GM12878 (cell line): ENCODE measurements around the gene CBARP. TPM values are rescaled to one million over a fixed set of nuclear protein-coding genes. Genes with fewer than 3 reads are reported as not detected.

ENCODE experiments used
- ATF7 ChIP-seq: fragments of 450-650 bp; IDR thresholded peaks from 2 replicates; pipeline ENCODE4 v1.6.1; 2016; ENCODE audit warnings: low read depth, mild to moderate bottlenecking
- CHD1 ChIP-seq: IDR thresholded peaks from 2 replicates; pipeline ENCODE4 v1.6.1; 2012; ENCODE audit warnings: low read depth, low read length, improper control_type of control experiment
- CREM ChIP-seq: IDR thresholded peaks from 2 replicates; pipeline ENCODE4 v1.6.1; 2014; ENCODE audit warnings: antibody characterized with exemption, low read depth
- CUX1 ChIP-seq: IDR thresholded peaks from 2 replicates; pipeline ENCODE4 v1.6.1; 2012; ENCODE audit warnings: improper control_type of control experiment, low read depth, low read length; ENCODE audit not compliant: insufficient replicate concordance
- GATAD2B ChIP-seq: fragments of 450-650 bp; conservative IDR thresholded peaks from 2 replicates; pipeline ENCODE4 v1.6.1; 2017; ENCODE audit warnings: low read depth, mild to moderate bottlenecking, moderate library complexity
- HDAC6 ChIP-seq: fragments of 200-600 bp; sonication (generic); IDR thresholded peaks from one replicate; pipeline ENCODE4 v1.8.0; 2017; ENCODE audit warnings: antibody characterized with exemption; ENCODE audit not compliant: unreplicated experiment
- IKZF1 ChIP-seq: fragments of 450-650 bp; conservative IDR thresholded peaks from 2 replicates; pipeline ENCODE4 v1.6.1; 2017; ENCODE audit warnings: antibody characterized with exemption, mild to moderate bottlenecking
- IRF4 ChIP-seq: IDR thresholded peaks from 2 replicates; pipeline ENCODE4 v1.6.1; 2011; ENCODE audit warnings: low read depth, low read length
- IRF5 ChIP-seq: fragments of 450-650 bp; IDR thresholded peaks from 2 replicates; pipeline ENCODE4 v1.6.1; 2017; ENCODE audit warnings: borderline replicate concordance
- MEF2A ChIP-seq: IDR thresholded peaks from 2 replicates; pipeline ENCODE4 v1.6.1; 2011; ENCODE audit warnings: low read depth, mild to moderate bottlenecking, low read length, moderate library complexity; ENCODE audit not compliant: insufficient read depth
- MTA3 ChIP-seq: IDR thresholded peaks from 2 replicates; pipeline ENCODE4 v1.6.1; 2012; ENCODE audit warnings: low read length, inconsistent platforms, borderline replicate concordance
- MYC ChIP-seq: IDR thresholded peaks from 2 replicates; pipeline ENCODE4 v1.6.1; 2011; ENCODE audit warnings: mild to moderate bottlenecking, low read length, moderate library complexity, inconsistent platforms; ENCODE audit not compliant: insufficient read depth, insufficient replicate concordance, insufficient read length, severe bottlenecking
- NFXL1 ChIP-seq: fragments of 450-650 bp; IDR thresholded peaks from 2 replicates; pipeline ENCODE4 v1.6.1; 2017; ENCODE audit warnings: antibody characterized with exemption, mild to moderate bottlenecking, borderline replicate concordance
- NR2C1 ChIP-seq: fragments of 450-650 bp; IDR thresholded peaks from 2 replicates; pipeline ENCODE4 v1.6.1; 2017; ENCODE audit warnings: antibody characterized with exemption, mild to moderate bottlenecking, moderate library complexity
- PML ChIP-seq: IDR thresholded peaks from 2 replicates; pipeline ENCODE4 v1.6.1; 2012; ENCODE audit warnings: low read length, inconsistent platforms
- SIN3A ChIP-seq: IDR thresholded peaks from 2 replicates; pipeline ENCODE4 v1.6.1; 2012; ENCODE audit warnings: low read depth, low read length, improper control_type of control experiment
- SIX5 ChIP-seq: IDR thresholded peaks from 2 replicates; pipeline ENCODE4 v1.6.1; 2011; ENCODE audit warnings: mild to moderate bottlenecking, low read depth, low read length, moderate library complexity; ENCODE audit not compliant: severe bottlenecking
- SMARCA5 ChIP-seq: fragments of 450-650 bp; IDR thresholded peaks from 2 replicates; pipeline ENCODE4 v1.6.1; 2017; ENCODE audit warnings: mild to moderate bottlenecking
- SMC3 ChIP-seq: IDR thresholded peaks from 2 replicates; pipeline ENCODE4 v1.6.1; 2011; ENCODE audit warnings: low read length, improper control_type of control experiment, borderline replicate concordance
- SUPT20H ChIP-seq: IDR thresholded peaks from 2 replicates; pipeline ENCODE4 v1.6.1; 2011; ENCODE audit warnings: low read depth, mild to moderate bottlenecking, low read length, moderate library complexity, borderline replicate concordance; ENCODE audit not compliant: control insufficient read depth
- TBL1XR1 ChIP-seq: IDR thresholded peaks from 2 replicates; pipeline ENCODE4 v1.6.1; 2012; ENCODE audit warnings: low read depth, low read length, improper control_type of control experiment
- YY1 ChIP-seq: IDR thresholded peaks from 2 replicates; pipeline ENCODE4 v1.6.1; 2011; ENCODE audit warnings: low read depth, mild to moderate bottlenecking, low read length
- ZNF207 ChIP-seq: fragments of 450-650 bp; IDR thresholded peaks from 2 replicates; pipeline ENCODE4 v1.6.1; 2014; ENCODE audit warnings: antibody characterized with exemption, mild to moderate bottlenecking, borderline replicate concordance
- polyA plus RNA-seq, 11 experiments: library from polyadenylated mRNA; depleted of rRNA in 4 of 11; unstranded in 6 of 11; stranded (reverse) in 5 of 11; fragments of >200 nt; fragmentation: Nextera tagmentation in 4 of 11; fragmentation: Illumina TruSeq in 1 of 11; extraction: Ambion mirVana in 4 of 11; extraction: Trizol in 1 of 11; gene quantifications; 1 replicate in 1 of 11; 2 replicates in 10 of 11; pipeline versions ENCODE4 v1.2.1 to v1.2.3, GENCODE V29; 2011 to 2016; ENCODE audit warnings: inconsistent platforms in 2 of 11, missing spikeins in 2 of 11, low read depth in 1 of 11
- total RNA-seq, 4 experiments: library from RNA; depleted of rRNA in 3 of 4; stranded (reverse); fragments of >200 nt in 3 of 4; fragmentation: Illumina TruSeq in 1 of 4; extraction: Trizol in 1 of 4; gene quantifications; 2 replicates each; pipeline versions ENCODE4 v1.2.1 to v1.2.3, GENCODE V29; 2013 to 2021
- TF ChIP-seq, protein P1 (sequence below): IDR thresholded peaks from 2 replicates; pipeline ENCODE4 v1.6.1; 2011; ENCODE audit warnings: low read depth, low read length, improper control_type of control experiment, borderline replicate concordance

The CBARP gene
- total and polyA plus RNA-seq, 10 of the 15 experiments (the other 5 are each of a cell fraction or from before 2014, with no cell fraction given) = 0.04 to 0.59 (median 0.18) TPM; not detected in 3

- peak; percentile 97 for TF ChIP-seq SMC3
- no peak for TF ChIP-seq CHD1
- TF ChIP-seq SMARCA5 = peak; percentile 86; the same call in 1 of the 2 replicates
- TF ChIP-seq, protein P1, sequence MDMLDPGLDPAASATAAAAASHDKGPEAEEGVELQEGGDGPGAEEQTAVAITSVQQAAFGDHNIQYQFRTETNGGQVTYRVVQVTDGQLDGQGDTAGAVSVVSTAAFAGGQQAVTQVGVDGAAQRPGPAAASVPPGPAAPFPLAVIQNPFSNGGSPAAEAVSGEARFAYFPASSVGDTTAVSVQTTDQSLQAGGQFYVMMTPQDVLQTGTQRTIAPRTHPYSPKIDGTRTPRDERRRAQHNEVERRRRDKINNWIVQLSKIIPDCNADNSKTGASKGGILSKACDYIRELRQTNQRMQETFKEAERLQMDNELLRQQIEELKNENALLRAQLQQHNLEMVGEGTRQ = no peak
- peak; percentile 75 for TF ChIP-seq YY1
- TF ChIP-seq PML = no peak
- no peak for TF ChIP-seq IRF4
- no peak for TF ChIP-seq MEF2A
- no peak for TF ChIP-seq NR2C1
- TF ChIP-seq SIX5 = no peak
- no peak for TF ChIP-seq CREM
- TF ChIP-seq IRF5 = no peak
- TF ChIP-seq IKZF1 = peak; percentile 35; the same call in 1 of the 2 replicates
- no peak for TF ChIP-seq ATF7
- no peak for TF ChIP-seq NFXL1
- TF ChIP-seq SIN3A = 0 out of 2 replicates have a peak, but pooled peaks have one; percentile 46
- no peak for TF ChIP-seq SUPT20H
- TF ChIP-seq TBL1XR1 = no peak
- no peak for TF ChIP-seq ZNF207
- TF ChIP-seq CUX1 = no peak
- TF ChIP-seq GATAD2B = peak; percentile 58
- TF ChIP-seq MYC = no peak
- TF ChIP-seq MTA3 = no peak; the same call in 1 of the 2 replicates
- no peak for TF ChIP-seq HDAC6
Observed at GRCh38 chr19:1243768-1244692, 6.2 kb upstream of the CBARP start (continued).
